GM12874 (cell line): ENCODE results near the gene FER1L5.

Source experiments
- CTCF ChIP-seq: IDR thresholded peaks from 2 replicates; pipeline ENCODE4 v1.5.1; 2011; ENCODE audit warnings: low read depth, mild to moderate bottlenecking, control low read depth, low read length, moderate library complexity; ENCODE audit not compliant: insufficient read depth

FER1L5 gene

DNA sequence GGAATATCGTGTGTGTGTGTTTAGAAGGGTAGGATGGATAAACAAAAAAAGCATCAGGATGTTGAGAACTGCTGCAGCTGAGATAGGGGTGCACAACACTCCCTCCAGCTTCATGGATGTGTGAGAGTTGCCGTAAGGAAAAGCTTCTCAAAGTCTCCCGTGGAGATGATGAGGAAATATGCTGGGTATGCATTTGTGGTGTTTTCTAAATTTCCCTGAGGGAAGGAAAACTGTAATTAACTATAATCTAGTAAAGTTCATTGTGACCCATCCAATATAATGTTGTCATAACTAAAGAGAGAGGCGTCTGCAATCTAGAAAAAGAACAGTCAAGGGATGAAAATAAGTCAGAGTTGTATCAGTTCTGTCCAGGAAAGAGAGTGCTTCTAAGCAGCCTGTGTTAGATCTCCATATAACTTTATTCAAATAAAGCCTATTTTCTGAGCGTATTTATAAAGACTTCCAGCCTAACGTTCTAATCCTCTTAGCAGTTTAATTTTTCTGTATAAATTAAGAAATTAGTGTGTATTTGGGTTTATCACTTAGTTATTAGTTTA is 104.6 kb downstream of the FER1L5 start:
- no peak for TF ChIP-seq CTCF

- no peak for TF ChIP-seq CTCF
These were observed 109.2 kb downstream of the FER1L5 start for GRCh38 chr2:96751800-96752199.

- no peak for TF ChIP-seq CTCF
These were observed 111.2 kb downstream of the FER1L5 start for GRCh38 chr2:96753661-96754282.

DNA sequence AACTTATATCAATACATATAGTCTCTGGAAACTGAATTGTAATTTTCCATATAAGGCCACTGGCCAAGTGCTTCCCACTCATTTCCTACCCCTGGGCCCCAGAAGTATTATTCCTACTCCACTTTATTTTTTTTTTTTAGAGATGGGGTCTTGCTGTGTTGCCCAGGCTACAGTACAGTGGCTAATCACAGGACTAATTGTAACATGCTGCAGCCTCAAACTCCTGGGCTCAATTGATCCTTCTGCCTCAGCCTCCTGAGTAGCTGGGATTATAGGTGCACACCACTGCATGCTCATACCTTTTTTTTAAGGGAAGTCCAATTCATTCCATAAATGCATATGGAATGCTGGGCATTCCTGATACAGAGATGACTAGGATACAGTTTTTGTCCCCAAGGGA is 111.8 kb downstream of the FER1L5 start:
- TF ChIP-seq CTCF, result no peak
